Activated CD4-positive, alpha-beta T cell treated with anti-CD3 and anti-CD28 coated beads, Interleukin-2, amount 50 U/mL, for 16 hours (primary cell): ENCODE results near the gene CNFN.

Experiments used
- DNase-seq: peaks from one replicate; pipeline ENCODE4 v3.0.0-alpha.2; 2020

The CNFN gene

GRCh38 chr19:42389899-42390298, at the start of gene CNFN:
TSS of gene CNFN (minus strand) at chr19:42390297. CDS start at chr19:42389037, 1,260 bp downstream.
- no peak for DNase-seq

GRCh38 chr19:42436006-42436405, 45.9 kb upstream of the CNFN start:
- DNase-seq: no peak

GRCh38 chr19:42435316-42435715, 45.2 kb upstream of the CNFN start:
- no peak for DNase-seq

- peak; percentile 65 for DNase-seq
These were observed 43.6 kb upstream of the CNFN start for GRCh38 chr19:42433503-42434260.

GRCh38 chr19:42431486-42431885, 41.4 kb upstream of the CNFN start:
- DNase-seq: no peak

- DNase-seq: no peak
These were observed 38.6 kb upstream of the CNFN start for GRCh38 chr19:42428676-42429075.

GRCh38 chr19:42427313-42427712, 37.2 kb upstream of the CNFN start, which contains the start of gene LIPE:
TSS of gene LIPE (minus strand) at chr19:42427388. CDS start at chr19:42427149, 239 bp downstream.
- DNase-seq: no peak

- no peak for DNase-seq
These were observed 36.5 kb upstream of the CNFN start for GRCh38 chr19:42426643-42427042.

- DNase-seq: no peak
These were observed 34.6 kb upstream of the CNFN start for GRCh38 chr19:42424712-42425131.

GRCh38 chr19:42424345-42424707, 34.2 kb upstream of the CNFN start:
- no peak for DNase-seq

- peak; percentile 93 for DNase-seq
These were observed 33.6 kb upstream of the CNFN start for GRCh38 chr19:42423462-42424344.

GRCh38 chr19:42422901-42423461, 32.9 kb upstream of the CNFN start:
- DNase-seq: peak; percentile 54

- no peak for DNase-seq
These were observed 32.2 kb upstream of the CNFN start for GRCh38 chr19:42422092-42422900.

- no peak for DNase-seq
These were observed 31.5 kb upstream of the CNFN start for GRCh38 chr19:42421591-42422031.

GRCh38 chr19:42421101-42421500, 31.0 kb upstream of the CNFN start:
- DNase-seq: no peak

GRCh38 chr19:42420055-42420544, 30.0 kb upstream of the CNFN start:
- DNase-seq: peak; percentile 83

- no peak for DNase-seq
These were observed 29.2 kb upstream of the CNFN start for GRCh38 chr19:42419309-42419708.

- DNase-seq: no peak
These were observed 22.6 kb upstream of the CNFN start for GRCh38 chr19:42412661-42413076.

GRCh38 chr19:42412227-42412626, 22.1 kb upstream of the CNFN start:
- no peak for DNase-seq

- DNase-seq: no peak
These were observed 21.6 kb upstream of the CNFN start for GRCh38 chr19:42411581-42412178.

- no peak for DNase-seq
These were observed 20.3 kb upstream of the CNFN start for GRCh38 chr19:42410371-42410770.

- DNase-seq: no peak
These were observed 19.4 kb upstream of the CNFN start for GRCh38 chr19:42409477-42409876.
